CD1c-positive myeloid dendritic cell (primary cell): ENCODE data around the gene TCOF1.
A peak's percentile ranks its signal among the peaks of the same experiment; 100 is the strongest.

ENCODE experiments used
- DNase-seq: peaks from one replicate; pipeline ENCODE4 v3.0.0-alpha.2; 2016; ENCODE audit errors: extremely low spot score

Gene TCOF1

GRCh38 chr5:150325426-150325825 is 32.1 kb upstream of the TCOF1 start:
- DNase-seq, result no peak

GRCh38 chr5:150326707-150327106 is 30.8 kb upstream of the TCOF1 start:
- no peak for DNase-seq

- no peak for DNase-seq
Measured at GRCh38 chr5:150327139-150327538, 30.4 kb upstream of the TCOF1 start.

DNA sequence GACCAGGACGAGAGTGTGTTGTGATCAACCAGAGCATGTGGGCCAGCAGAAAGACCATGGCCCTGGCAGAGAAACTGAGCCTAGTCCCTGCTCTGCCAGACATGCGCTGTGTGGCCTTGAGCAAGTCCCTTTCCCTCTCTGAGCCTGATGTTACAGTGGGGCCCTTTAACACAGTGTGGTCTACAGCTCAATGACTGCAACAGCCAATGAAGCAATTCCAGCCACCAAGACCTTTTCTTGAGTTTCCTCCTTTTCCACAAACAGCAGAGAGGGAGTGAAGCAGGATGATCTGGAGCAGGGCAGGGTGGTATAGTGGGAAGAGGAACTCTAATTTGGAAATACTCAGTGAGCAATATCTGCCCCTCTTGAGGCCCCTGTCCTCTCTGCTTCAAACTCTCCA is 29.0 kb upstream of the TCOF1 start:
- DNase-seq, result no peak

GRCh38 chr5:150329038-150329437 is 28.5 kb upstream of the TCOF1 start:
- no peak for DNase-seq

DNA sequence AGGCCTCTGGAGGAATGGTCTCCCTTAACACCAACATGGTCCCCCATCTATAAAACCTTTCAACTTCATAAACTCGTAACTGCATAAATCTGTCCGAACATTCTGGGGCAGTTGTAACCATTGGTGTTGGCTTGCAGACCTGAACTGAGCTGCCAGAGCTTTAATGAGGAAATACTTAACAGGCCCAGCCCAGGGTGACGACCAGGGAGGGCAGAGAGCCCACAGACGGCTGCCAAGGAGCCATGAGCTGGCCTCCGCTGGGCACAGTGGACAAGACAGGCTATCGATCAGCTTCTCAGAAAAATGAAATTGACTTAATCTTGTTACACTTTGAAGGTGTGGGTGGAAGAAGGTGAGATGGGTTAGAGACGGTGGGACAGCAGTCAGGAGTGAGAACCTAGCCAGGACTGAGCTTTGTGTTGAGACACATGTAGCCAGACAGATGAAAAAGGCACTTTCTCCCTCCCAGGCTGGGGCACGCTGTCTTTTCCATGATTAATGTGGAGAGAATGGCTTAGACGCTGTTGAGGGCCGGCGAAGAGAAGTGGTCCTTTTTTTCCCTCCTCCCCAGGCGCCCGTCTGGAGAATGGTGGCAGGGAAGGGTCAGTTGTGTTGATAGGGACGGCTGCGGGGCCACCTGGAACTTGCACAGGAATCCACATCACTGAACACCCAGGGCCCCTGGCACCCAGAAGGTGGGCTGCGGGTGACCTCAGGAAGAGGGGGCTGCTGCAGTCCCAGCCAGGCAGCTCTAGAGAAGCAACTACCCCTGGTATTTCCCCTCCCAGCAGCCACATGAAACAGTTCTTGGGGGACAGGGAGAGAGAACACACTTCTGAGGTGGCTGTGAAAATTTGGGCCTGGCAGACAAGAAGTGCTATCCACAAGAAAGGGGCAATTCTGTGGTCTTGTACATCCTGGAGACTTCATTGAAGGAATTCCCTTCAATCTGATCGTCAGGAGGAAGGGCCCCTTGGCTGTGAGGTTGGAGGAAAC is 27.3 kb upstream of the TCOF1 start:
- no peak for DNase-seq

DNA sequence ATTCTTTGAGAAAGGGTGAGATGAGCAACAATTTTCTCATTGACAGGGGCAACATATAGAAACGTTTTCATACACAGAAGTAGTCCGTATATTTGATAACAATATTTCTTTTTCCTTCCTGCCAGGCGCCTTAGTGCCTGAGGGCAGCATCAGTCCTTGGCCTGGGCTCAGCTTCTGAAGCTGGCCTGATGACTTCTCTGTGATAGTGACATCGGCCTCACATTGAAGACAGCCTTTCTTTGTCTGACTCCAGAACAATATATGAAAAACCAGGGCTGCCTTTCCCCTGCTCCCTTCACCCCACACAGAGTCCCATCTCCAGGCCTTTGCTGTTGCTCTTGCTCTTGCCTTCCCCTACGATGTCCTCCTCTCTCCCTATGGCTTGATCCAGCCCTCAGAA is 24.1 kb upstream of the TCOF1 start:
- no peak for DNase-seq

DNA sequence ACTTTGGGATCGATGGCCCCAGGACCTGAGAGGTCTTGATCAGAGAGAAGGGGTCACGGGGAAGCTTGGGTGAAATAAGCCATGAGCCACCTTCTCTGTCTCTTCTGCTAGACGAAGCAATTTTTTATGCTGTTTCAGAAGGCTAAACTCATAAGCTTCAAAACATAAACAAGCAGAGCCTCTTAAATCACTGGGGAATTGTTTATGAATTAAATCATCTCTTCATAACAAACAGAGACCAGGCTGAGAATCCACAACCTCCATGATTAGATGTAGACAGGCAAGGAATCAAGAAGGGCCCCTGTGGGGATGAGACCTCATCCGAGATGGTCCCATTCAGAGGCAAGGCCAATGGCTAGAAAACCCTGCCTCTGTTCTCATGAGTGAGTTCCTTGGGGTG is 21.7 kb upstream of the TCOF1 start:
- no peak for DNase-seq

DNA sequence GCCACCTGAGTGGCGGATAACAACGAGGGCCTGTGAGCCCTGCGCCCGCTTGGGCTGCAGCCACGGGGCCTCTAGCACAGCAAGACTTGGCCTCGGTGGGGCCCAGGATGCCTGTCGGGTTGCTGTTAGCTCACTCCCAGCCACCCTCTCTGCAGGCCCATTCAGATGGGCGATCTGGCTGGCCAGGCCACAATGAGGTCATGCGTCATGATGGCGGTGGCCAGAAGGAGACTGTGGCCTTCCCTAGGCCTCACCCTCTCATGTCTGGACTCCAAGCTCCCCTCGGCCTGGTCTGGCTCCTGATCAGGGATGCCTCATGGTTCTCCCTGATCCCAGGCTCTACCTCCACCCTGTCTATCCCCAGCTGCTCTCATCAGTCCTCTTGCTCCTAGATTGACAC is 19.0 kb upstream of the TCOF1 start:
- DNase-seq, result no peak

DNA sequence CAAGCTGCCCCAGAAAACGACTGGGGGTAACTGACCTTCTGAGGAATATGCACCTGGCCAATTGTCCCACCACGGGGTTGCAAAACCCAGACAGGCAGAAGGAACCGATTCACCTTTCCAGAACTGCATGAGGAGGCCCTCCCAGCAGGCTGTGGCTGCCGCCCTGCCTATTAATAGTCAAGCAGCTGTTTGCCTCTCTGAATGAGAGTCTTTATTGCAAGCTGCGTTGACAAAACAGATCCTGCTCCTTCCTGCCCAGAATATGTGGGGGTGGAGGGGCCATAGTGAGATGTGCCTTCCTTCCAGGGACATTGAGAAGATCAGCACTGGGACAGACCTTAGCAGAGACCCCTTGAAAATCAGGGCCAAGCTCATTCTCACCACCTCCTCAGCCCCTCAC is 18.3 kb upstream of the TCOF1 start:
- DNase-seq, result no peak

- no peak for DNase-seq
Measured at GRCh38 chr5:150339841-150340240, 17.7 kb upstream of the TCOF1 start.

GRCh38 chr5:150340614-150341255 is 16.8 kb upstream of the TCOF1 start:
- DNase-seq, result peak; percentile 12

- no peak for DNase-seq
Measured at GRCh38 chr5:150341331-150341730, 16.2 kb upstream of the TCOF1 start.

- DNase-seq, result no peak
Measured at GRCh38 chr5:150341989-150342388, 15.5 kb upstream of the TCOF1 start.

GRCh38 chr5:150342583-150342982 is 14.9 kb upstream of the TCOF1 start:
- DNase-seq, result no peak

DNA sequence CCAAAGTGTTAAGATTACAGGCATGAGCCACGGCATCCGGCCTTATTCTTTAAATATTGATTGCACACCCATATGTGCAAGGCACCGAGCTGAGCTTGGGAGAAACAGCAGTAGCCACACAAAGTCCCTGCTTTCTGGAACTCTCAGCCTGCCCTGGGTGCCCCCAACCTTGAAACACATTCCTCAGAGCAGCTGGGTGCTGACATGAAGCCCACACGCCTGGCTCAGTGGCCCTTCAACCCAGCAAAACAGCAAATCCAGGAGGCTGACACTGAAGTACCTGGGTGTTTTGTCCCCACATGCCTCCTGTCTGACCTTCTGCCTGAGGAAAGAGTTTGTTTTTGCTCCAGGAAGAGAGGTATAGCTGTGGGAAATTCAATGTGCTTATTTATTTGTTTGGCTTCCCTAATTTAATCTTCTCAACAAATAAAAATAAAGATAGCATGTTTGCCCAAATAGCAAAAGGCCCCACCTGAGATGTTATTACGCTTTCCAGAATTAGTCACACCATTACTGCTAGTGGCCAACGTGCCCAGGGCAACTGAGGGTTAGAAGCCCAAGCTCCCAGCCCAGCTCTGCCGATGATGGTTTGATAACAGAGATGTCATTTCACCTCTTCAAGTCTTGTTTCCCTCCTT is 13.4 kb upstream of the TCOF1 start:
- no peak for DNase-seq

GRCh38 chr5:150345716-150346115 is 11.8 kb upstream of the TCOF1 start:
- DNase-seq, result no peak

DNA sequence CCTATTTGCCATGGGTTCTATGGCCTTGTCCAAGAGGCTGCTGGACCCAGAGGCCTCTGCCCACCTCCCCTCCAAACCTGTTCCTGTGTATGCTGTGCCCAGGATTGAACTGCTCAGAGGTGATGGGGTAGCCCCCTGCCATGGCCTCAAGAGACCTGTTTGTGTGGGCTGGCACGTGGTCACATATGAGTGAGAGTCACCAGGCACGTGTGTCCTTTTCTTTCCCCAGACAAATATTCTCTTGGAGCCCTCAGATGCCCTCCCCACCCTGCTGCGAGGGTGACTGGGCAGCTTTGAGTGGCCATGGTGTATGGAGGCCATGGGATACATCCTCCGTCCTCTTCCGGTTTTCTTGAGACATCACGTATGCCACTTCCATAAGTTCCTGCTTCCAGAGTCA is 10.9 kb upstream of the TCOF1 start:
- no peak for DNase-seq

DNA sequence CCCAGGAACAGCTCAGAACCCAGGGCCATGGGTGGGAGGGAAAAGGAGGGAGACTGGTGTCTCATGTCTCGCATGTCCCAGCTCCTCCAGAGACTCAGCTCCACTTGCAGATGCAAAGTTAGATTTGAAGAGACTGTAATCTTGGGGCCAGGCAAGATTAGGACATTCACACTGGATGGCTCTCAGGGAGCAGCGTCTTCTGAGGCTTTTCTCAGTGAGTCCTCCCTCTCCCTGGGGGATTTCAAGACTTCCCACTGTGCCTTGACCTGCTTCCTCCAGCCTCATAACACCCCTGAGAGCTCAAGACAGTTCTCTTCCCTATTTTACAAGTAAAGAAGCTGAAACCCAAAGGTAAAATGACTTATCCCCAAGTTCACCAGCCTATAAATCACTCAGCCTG is 10.5 kb upstream of the TCOF1 start:
- DNase-seq, result no peak

- DNase-seq, result no peak
Measured at GRCh38 chr5:150347451-150347850, 10.0 kb upstream of the TCOF1 start.

DNA sequence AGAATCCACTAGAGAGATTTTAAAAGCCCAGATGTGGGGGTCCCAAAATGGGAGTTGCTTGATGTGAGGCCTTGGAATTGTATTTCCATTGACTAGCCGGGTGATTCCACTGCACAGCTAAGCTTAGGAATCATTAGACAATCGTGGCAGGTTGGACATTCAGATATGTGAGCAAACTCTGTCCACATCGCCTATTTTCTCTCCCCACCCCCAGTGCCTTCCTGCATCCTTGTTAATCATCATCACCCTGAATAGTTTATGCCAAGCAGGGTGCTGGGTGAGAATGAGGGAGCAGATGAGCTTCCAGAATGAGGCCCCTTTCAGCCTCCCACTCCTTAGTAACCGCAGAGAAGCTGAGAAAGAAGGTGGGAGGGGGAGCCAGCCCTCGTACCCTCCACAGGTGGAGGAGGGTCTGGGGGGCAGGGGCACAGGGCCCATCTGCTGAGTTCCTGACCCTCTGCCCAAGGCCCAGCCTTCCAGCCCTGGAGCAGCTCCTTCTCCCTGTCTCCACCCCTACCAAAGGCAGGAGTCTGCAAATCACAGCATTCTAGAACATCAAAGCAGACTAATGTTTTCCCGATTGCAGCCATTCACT is 7.7 kb upstream of the TCOF1 start:
- no peak for DNase-seq
